HG02763 (cell line): ENCODE results near the gene CHRNA5.

ENCODE experiments used
- ATAC-seq: cut with Tn5 transposase; IDR thresholded peaks from one replicate; pipeline ENCODE4 v1.9.1; 2021; ENCODE audit warnings: mild to moderate bottlenecking, moderate library complexity; ENCODE audit not compliant: unreplicated experiment

The CHRNA5 gene

DNA sequence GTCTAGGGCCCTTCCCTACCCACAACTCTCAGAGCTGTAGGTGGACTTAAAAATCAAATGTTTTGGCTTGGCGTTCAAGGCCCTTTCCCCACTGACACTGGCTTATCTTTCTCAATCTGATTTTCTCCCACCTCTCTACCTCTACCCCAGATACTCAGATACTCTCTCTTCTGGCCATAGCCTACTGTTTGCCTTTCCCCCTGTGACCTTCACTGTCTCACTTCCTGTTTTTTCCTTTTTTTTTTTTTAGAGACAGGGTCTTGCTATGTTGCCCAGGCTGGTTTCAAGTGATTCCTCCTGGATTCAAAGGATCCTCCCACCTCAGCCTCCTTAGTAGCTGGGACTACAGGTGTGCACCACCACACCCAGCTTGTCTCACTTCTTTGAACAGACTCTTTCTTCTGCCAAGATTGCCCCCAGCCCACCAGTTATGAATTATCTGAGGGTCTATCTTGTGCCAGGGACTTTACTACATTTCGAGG is 71.1 kb downstream of the CHRNA5 start:
- no peak for ATAC-seq

DNA sequence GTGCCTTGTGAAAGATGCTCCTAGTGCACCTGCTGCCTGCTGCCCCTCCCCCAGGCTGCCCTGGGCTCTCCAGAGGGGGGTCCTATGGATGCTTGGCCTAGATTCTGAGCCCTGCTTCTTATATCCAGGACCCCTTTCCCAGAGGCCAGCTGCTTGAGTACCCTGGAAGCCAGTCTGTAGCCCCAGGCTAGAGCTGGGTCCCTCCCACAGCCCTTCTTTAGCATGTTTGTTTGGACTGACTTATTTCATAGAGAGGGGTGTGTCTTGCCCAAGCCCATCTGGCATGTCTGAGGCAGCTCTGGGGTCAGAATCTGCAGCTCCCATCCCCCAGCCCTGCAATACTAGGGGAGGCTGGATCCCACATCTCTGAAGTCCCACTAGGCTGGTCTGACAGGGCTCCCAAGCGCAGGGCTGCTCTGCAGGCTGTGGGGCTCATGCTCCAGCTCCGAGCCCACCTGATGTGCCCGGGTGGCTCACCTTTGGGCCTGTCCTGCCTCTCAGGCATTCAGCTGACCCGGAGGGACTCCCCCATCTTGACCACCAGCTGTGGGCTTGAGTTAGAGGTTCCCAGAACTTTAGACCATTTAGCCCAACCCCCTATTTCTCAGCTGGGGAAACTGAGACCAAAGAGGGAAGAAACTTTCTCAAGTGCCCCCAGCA is 72.6 kb downstream of the CHRNA5 start:
- ATAC-seq, result no peak

- ATAC-seq, result no peak
These were observed 73.5 kb downstream of the CHRNA5 start for GRCh38 chr15:78638658-78639314.

DNA sequence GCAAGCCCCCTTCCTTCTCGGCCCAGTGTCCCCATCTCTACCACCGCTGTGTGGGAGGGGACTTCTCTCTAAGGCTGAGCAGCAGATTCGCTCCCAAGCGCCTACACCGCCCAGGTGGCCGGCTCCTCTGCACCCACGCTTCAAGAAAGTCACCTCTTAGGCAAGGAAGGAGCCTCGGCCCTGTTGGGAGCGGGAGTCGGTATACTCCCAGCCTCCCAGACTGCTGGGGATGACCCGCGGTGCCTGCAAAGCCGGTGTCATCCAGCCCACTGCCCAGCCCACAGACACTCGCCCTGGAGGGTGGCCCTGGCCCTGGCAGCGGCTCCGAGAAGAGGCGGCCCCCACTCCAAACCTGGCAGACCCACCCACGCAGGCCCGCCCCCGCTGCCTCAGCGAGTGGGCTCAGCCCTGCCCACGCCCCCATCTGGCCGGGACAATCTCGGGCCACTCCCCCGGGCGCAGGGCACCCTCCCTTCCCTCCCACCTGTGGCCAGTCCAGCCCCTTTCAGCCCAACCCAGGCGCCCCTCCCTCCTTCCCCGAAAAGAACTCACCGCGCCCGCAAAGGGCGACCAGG is 75.3 kb downstream of the CHRNA5 start:
- ATAC-seq, result no peak

DNA sequence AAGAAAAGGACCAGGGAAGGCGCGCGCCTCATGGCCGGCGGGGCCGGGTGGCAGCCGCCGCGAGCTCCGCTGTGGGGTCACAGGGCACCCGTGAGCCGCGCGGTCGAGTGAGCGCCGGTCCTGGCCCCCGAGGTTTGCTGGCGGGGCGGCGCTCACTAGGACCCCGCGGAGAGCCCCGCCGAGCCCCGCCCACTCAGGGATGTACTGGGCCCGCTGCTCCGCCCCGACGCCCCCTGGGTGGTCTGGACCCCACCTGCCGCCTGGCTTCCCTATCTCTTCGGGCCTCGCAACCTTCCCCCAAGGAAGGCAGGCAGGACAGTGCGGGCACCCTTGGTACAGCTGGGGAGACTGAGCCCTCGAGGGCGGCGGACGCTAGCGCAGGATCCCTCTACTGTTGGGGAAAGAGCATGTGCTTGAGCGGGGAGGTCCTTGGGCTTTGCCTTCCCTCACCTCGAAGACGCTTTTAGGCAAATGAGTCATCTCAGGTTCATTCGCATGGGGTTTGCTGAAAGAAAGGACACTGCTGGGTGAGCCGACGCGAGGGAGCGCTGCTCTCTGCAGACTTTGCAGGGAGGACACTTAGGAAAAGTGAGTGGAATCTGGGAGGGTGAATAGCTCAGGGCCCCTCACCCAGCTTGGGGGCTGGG is 75.9 kb downstream of the CHRNA5 start, which contains the start of gene CHRNB4:
TSS of gene CHRNB4 (minus strand) at position 109 of the 647 bp plus-strand sequence. CDS start at position 32, 77 bp downstream.
- no peak for ATAC-seq

- ATAC-seq, result no peak
These were observed 76.5 kb downstream of the CHRNA5 start for GRCh38 chr15:78641749-78642275.

- ATAC-seq, result no peak
These were observed 77.0 kb downstream of the CHRNA5 start for GRCh38 chr15:78642331-78642730.
